ENCODE measurements around the gene SNX17. TPM values are rescaled to one million over a fixed set of nuclear protein-coding genes. Genes with fewer than 3 reads are reported as not detected.
A peak's percentile ranks its signal among the peaks of the same experiment; 100 is the strongest.

Gene SNX17
- total and polyA plus RNA-seq, 2 of the 13 experiments (the other 11 are each of a cell fraction or from before 2014, with no cell fraction given), result 75.0 to 109 TPM

DNA sequence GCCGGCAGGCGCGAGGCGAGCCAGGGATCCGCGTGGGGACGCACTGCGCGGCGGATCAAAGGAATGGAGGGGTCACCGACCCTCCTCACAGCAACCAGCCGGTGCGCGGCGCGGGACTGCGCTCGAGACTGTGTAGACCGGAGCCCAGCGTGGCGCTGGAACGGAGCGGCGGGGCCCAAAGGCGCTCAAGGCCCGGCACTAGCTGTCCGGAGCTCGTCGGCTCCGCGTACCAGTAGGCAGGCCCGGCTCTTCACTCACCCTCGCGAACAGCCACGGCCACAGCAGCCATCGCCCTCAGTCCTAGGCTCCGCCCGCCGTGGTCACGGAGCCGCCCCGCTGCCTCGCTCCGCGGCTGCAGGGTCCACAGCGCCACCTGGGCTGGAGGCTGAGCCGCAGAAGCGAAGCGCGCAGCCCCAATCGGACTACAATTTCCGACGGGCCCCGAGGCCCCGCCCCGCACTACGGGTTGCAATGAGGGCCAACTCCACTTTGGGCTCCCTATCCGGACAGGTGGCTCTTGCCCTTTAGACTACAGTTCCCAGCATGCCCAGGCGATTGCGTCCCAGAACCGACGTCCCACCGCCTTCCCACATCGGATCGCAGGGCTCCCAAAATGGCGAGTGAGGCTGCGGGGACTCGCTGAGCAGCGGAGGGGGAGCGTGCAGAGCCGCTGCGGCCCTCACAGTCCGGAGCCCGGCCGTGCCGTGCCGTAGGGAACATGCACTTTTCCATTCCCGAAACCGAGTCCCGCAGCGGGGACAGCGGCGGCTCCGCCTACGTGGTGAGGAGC lies at the start of gene SNX17, which contains the start of gene EIF2B4 (continued):
- TF ChIP-seq, protein P1, sequence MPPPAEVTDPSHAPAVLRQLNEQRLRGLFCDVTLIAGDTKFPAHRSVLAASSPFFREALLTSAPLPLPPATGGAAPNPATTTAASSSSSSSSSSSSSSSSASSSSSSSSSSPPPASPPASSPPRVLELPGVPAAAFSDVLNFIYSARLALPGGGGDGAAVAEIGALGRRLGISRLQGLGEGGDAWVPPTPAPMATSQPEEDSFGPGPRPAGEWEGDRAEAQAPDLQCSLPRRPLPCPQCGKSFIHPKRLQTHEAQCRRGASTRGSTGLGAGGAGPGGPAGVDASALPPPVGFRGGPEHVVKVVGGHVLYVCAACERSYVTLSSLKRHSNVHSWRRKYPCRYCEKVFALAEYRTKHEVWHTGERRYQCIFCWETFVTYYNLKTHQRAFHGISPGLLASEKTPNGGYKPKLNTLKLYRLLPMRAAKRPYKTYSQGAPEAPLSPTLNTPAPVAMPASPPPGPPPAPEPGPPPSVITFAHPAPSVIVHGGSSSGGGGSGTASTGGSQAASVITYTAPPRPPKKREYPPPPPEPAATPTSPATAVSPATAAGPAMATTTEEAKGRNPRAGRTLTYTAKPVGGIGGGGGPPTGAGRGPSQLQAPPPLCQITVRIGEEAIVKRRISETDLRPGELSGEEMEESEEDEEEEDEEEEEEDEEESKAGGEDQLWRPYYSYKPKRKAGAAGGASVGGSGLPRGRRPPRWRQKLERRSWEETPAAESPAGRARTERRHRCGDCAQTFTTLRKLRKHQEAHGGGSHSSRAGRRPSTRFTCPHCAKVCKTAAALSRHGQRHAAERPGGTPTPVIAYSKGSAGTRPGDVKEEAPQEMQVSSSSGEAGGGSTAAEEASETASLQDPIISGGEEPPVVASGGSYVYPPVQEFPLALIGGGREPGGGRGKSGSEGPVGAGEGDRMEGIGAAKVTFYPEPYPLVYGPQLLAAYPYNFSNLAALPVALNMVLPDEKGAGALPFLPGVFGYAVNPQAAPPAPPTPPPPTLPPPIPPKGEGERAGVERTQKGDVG (CRISPR knock-in tag; IDR thresholded peaks at IDR 0.05; ENCODE audit: borderline replicate concordance), result peak; percentile 98
- TF ChIP-seq GATAD1 (CRISPR knock-in tag; IDR thresholded peaks at IDR 0.05) (peak; percentile 95), ESRRA (CRISPR knock-in tag; IDR thresholded peaks at IDR 0.05; ENCODE audit: low read depth) (peak; percentile 70), ZSCAN21 (CRISPR knock-in tag; IDR thresholded peaks at IDR 0.05; ENCODE audit: borderline replicate concordance) (peak; percentile 18; the same call in 1 of the 2 replicates), MLLT10 (CRISPR knock-in tag; IDR thresholded peaks at IDR 0.05) (no peak), ZSCAN30 (CRISPR knock-in tag; IDR thresholded peaks at IDR 0.05) (peak; percentile 99), PHF20 (CRISPR knock-in tag; IDR thresholded peaks at IDR 0.05) (peak; percentile 84), ZNF563 (CRISPR knock-in tag; IDR thresholded peaks at IDR 0.05) (peak; percentile 38), KLF9 (CRISPR knock-in tag; IDR thresholded peaks at IDR 0.05; ENCODE audit: low read depth) (peak; percentile 91; the same call in 1 of the 2 replicates), ZFAT (CRISPR knock-in tag; conservative IDR thresholded peaks at IDR 0.05) (peak; percentile 82; the same call in 1 of the 2 replicates), CBX5 (CRISPR knock-in tag; IDR thresholded peaks at IDR 0.05; ENCODE audit: borderline replicate concordance) (peak; percentile 92; the same call in 1 of the 2 replicates), SPEN (CRISPR knock-in tag; IDR thresholded peaks at IDR 0.05; ENCODE audit: low read depth) (peak; percentile 98), ZNF781 (CRISPR knock-in tag; IDR thresholded peaks at IDR 0.05; ENCODE audit: borderline replicate concordance, not compliant biosample characterization) (no peak), PCBP1 (IDR thresholded peaks at IDR 0.05; ENCODE audit: borderline replicate concordance, low read depth, low read length) (peak; percentile 82; the same call in 1 of the 2 replicates)
- TF ChIP-seq, protein P2, sequence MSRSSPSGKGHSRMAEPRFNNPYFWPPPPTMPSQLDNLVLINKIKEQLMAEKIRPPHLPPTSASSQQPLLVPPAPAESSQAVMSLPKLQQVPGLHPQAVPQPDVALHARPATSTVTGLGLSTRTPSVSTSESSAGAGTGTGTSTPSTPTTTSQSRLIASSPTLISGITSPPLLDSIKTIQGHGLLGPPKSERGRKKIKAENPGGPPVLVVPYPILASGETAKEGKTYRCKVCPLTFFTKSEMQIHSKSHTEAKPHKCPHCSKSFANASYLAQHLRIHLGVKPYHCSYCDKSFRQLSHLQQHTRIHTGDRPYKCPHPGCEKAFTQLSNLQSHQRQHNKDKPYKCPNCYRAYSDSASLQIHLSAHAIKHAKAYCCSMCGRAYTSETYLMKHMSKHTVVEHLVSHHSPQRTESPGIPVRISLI (CRISPR knock-in tag; IDR thresholded peaks at IDR 0.05; ENCODE audit: borderline replicate concordance), result peak; percentile 55; the same call in 1 of the 2 replicates
- TF ChIP-seq, protein P3, sequence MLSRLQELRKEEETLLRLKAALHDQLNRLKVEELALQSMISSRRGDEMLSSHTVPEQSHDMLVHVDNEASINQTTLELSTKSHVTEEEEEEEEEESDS (CRISPR knock-in tag; IDR thresholded peaks at IDR 0.05; ENCODE audit: borderline replicate concordance), result peak; percentile 32; the same call in 1 of the 2 replicates
- TF ChIP-seq, protein P4, sequence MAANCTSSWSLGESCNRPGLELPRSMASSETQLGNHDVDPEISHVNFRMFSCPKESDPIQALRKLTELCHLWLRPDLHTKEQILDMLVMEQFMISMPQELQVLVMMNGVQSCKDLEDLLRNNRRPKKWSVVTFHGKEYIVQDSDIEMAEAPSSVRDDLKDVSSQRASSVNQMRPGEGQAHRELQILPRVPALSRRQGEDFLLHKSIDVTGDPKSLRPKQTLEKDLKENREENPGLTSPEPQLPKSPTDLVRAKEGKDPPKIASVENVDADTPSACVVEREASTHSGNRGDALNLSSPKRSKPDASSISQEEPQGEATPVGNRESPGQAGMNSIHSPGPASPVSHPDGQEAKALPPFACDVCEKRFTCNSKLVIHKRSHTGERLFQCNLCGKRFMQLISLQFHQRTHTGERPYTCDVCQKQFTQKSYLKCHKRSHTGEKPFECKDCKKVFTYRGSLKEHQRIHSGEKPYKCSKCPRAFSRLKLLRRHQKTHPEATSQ (CRISPR knock-in tag; IDR thresholded peaks at IDR 0.05; ENCODE audit: borderline replicate concordance), result peak; percentile 96
- TF ChIP-seq, protein P5, sequence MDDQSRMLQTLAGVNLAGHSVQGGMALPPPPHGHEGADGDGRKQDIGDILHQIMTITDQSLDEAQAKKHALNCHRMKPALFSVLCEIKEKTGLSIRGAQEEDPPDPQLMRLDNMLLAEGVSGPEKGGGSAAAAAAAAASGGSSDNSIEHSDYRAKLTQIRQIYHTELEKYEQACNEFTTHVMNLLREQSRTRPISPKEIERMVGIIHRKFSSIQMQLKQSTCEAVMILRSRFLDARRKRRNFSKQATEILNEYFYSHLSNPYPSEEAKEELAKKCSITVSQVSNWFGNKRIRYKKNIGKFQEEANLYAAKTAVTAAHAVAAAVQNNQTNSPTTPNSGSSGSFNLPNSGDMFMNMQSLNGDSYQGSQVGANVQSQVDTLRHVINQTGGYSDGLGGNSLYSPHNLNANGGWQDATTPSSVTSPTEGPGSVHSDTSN (CRISPR knock-in tag; IDR thresholded peaks at IDR 0.05; ENCODE audit: borderline replicate concordance), result no peak; the same call in 1 of the 2 replicates
- TF ChIP-seq, protein P6, sequence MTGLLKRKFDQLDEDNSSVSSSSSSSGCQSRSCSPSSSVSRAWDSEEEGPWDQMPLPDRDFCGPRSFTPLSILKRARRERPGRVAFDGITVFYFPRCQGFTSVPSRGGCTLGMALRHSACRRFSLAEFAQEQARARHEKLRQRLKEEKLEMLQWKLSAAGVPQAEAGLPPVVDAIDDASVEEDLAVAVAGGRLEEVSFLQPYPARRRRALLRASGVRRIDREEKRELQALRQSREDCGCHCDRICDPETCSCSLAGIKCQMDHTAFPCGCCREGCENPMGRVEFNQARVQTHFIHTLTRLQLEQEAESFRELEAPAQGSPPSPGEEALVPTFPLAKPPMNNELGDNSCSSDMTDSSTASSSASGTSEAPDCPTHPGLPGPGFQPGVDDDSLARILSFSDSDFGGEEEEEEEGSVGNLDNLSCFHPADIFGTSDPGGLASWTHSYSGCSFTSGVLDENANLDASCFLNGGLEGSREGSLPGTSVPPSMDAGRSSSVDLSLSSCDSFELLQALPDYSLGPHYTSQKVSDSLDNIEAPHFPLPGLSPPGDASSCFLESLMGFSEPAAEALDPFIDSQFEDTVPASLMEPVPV (CRISPR knock-in tag; IDR thresholded peaks at IDR 0.05), result peak; percentile 98

Data from HepG2 (cell line).